Parathyroid adenoma (tissue), 2 donors: ENCODE measurements around the gene SORL1-AS1.

Experiments used
- H2AFZ ChIP-seq: fragments of 300-600 bp; sonication (generic); one replicate; pipeline ENCODE4 v1.7.0; 2017; ENCODE audit warnings: antibody characterized with exemption, mild to moderate bottlenecking
- H3K27ac ChIP-seq: fragments of 300-600 bp; sonication (generic); one replicate; pipeline ENCODE4 v1.7.0; 2017
- H3K27me3 ChIP-seq: fragments of 300-600 bp; sonication (generic); one replicate; pipeline ENCODE4 v1.7.0; 2017; ENCODE audit warnings: low read length; ENCODE audit not compliant: control insufficient read depth, insufficient read depth
- H3K36me3 ChIP-seq: fragments of 300-600 bp; sonication (generic); one replicate; pipeline ENCODE4 v1.7.0; 2017; ENCODE audit warnings: low read length; ENCODE audit not compliant: control insufficient read depth, insufficient read depth
- H3K4me1 ChIP-seq: fragments of 300-600 bp; sonication (generic); one replicate; pipeline ENCODE4 v1.7.0; 2017; ENCODE audit warnings: control low read depth
- H3K4me2 ChIP-seq: fragments of 300-600 bp; sonication (generic); one replicate; pipeline ENCODE4 v1.7.0; 2017; ENCODE audit warnings: low read length
- H3K4me3 ChIP-seq: fragments of 300-600 bp; sonication (generic); one replicate; pipeline ENCODE4 v1.7.0; 2017; ENCODE audit warnings: low read depth, low read length
- H3K79me2 ChIP-seq: fragments of 300-600 bp; sonication (generic); one replicate; pipeline ENCODE4 v1.7.0; 2017; ENCODE audit warnings: control low read depth
- H3K9ac ChIP-seq: fragments of 300-600 bp; sonication (generic); one replicate; pipeline ENCODE4 v1.7.0; 2017; ENCODE audit warnings: mild to moderate bottlenecking
- H3K9me3 ChIP-seq: fragments of 300-600 bp; sonication (generic); one replicate; pipeline ENCODE4 v1.7.0; 2017; ENCODE audit warnings: low read length; ENCODE audit not compliant: control insufficient read depth
- CTCF ChIP-seq: fragments of 300-600 bp; sonication (generic); IDR thresholded peaks from one replicate; pipeline ENCODE4 v1.7.0; 2017; ENCODE audit warnings: antibody characterized with exemption, mild to moderate bottlenecking
- donor health status: primary hyperparathyroidism.

SORL1-AS1 gene

DNA sequence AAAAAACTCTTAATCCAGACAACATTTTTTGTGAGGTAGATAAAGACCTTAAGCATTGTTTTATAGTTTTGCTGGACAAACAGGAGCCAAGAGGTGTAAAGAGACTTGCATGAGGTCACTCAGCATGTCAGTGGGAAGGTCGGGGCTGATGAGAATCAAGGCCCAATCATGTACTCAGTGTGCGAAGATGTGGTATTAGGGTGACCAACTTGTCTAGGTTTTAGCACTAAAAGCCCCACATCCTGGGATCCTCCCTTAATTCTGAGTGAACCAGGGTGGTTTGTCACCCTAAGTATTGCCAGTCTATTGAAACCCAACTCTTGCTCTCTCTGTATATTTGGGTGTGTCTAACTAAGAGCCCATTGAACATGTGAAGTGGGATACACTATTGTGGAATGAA, 19.5 kb upstream of the SORL1-AS1 start:
- Histone ChIP-seq H3K36me3 (no peaks in the 10 kb centered on the region), H3K27ac (no peak overlapping the region)

GRCh38 chr11:121471167-121471566, 18.4 kb upstream of the SORL1-AS1 start:
- no peak for TF ChIP-seq CTCF
- Histone ChIP-seq H3K4me3 (no peak overlapping the region), H3K27me3 (no peaks in the 10 kb centered on the region), H3K9me3 (no peaks in the 10 kb centered on the region), H3K4me1 (peaks cover 3% of the 10 kb centered on the region), H2AFZ (no peak overlapping the region), H3K27ac (no peak overlapping the region), H3K9ac (no peak overlapping the region), H3K4me2 (no peak overlapping the region), H3K36me3 (no peaks in the 10 kb centered on the region), H3K79me2 (no peaks in the 10 kb centered on the region)

More for the DNA sequence above, 19.5 kb upstream of the SORL1-AS1 start:
- Histone ChIP-seq H3K27me3 (no peaks in the 10 kb centered on the region), H3K9ac (no peak overlapping the region), H3K9me3 (no peaks in the 10 kb centered on the region), H3K4me1 (no peaks in the 10 kb centered on the region), H3K4me2 (no peak overlapping the region), H3K4me3 (no peak overlapping the region), H2AFZ (no peak overlapping the region), H3K79me2 (no peaks in the 10 kb centered on the region)
- no peak for TF ChIP-seq CTCF

DNA sequence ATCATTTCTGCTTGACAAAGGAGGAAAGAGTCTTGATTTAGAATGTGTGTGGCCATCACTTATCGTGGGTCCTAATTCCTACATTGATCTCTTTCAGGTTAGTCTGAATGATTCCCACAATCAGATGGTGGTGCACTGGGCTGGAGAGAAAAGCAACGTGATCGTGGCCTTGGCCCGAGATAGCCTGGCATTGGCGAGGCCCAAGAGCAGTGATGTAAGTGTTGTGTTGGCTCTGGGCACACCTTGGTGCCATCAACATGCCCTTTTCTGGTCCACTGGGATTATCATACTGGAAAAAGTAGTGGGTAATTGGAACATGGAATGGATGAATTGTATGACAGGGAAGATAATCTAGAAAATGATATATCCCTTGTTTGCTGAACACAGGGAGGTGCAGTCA, 17.1 kb upstream of the SORL1-AS1 start:
- Histone ChIP-seq H3K27me3 (no peaks in the 10 kb centered on the region), H3K4me3 (no peak overlapping the region), H3K4me1 (peaks cover 3% of the 10 kb centered on the region), H2AFZ (no peak overlapping the region), H3K36me3 (no peaks in the 10 kb centered on the region), H3K4me2 (no peak overlapping the region), H3K79me2 (no peaks in the 10 kb centered on the region), H3K27ac (no peak overlapping the region), H3K9me3 (no peaks in the 10 kb centered on the region), H3K9ac (no peak overlapping the region)
- TF ChIP-seq CTCF = no peak

GRCh38 chr11:121467965-121468364, 15.2 kb upstream of the SORL1-AS1 start:
- H3K27me3 ChIP-seq = no peaks in the 10 kb centered on the region
- H3K9ac ChIP-seq = no peak overlapping the region
- no peaks in the 10 kb centered on the region for H3K9me3 ChIP-seq
- no peak overlapping the region for H3K4me3 ChIP-seq
- no peaks in the 10 kb centered on the region for H3K79me2 ChIP-seq
- peaks cover 3% of the 10 kb centered on the region for H3K4me1 ChIP-seq
- no peak overlapping the region for H2AFZ ChIP-seq
- no peak overlapping the region for H3K27ac ChIP-seq
- no peaks in the 10 kb centered on the region for H3K36me3 ChIP-seq
- no peak for TF ChIP-seq CTCF
- H3K4me2 ChIP-seq = no peak overlapping the region

DNA sequence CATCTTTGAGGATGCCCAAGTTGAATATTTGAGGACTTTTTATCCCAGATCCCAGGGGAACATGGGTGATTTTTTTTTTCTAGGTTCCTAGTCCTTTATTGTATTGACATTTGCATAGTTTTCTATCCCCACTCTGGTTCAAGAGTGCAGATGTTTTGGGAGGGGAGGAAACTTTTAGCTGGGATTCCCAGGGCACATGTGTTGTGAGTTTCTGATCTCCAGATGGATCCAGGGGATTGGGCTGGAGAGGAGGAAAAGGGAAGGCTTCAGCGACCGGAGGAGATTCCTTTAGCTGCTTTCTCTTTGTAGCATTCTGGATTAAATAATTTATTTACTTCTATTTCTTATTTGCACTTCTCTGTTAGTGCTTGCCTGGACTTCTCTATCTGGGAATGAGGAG, 14.7 kb upstream of the SORL1-AS1 start:
- Histone ChIP-seq H3K27me3 (no peaks in the 10 kb centered on the region), H3K4me3 (no peak overlapping the region), H3K9me3 (no peaks in the 10 kb centered on the region), H3K9ac (no peak overlapping the region), H2AFZ (no peak overlapping the region), H3K27ac (no peak overlapping the region), H3K79me2 (no peaks in the 10 kb centered on the region), H3K4me2 (no peak overlapping the region), H3K36me3 (no peaks in the 10 kb centered on the region), H3K4me1 (peaks cover 3% of the 10 kb centered on the region)
- TF ChIP-seq CTCF = no peak
